GM18951 (cell line): ENCODE results near the gene PTK7.

Source experiments
- POLR2A ChIP-seq: IDR thresholded peaks from 4 replicates; pipeline ENCODE4 v1.6.1; 2011; ENCODE audit warnings: mild to moderate bottlenecking; ENCODE audit not compliant: insufficient read length, insufficient read depth; ENCODE audit errors: extremely low read depth
- in situ Hi-C: fragments of 300-500 bp; cut with MboI; formaldehyde crosslinking; loops from one replicate; pipeline ENCODE4 v1.12.0; 2022; ENCODE audit warnings: low sequenced_read_pairs, mixed read lengths, inconsistent platforms; ENCODE audit not compliant: unreplicated experiment

PTK7 gene

GRCh38 chr6:43045371-43045930 lies 30.7 kb upstream of the PTK7 start:
- in situ Hi-C loops, result no loop called here
- no peak for TF ChIP-seq POLR2A

DNA sequence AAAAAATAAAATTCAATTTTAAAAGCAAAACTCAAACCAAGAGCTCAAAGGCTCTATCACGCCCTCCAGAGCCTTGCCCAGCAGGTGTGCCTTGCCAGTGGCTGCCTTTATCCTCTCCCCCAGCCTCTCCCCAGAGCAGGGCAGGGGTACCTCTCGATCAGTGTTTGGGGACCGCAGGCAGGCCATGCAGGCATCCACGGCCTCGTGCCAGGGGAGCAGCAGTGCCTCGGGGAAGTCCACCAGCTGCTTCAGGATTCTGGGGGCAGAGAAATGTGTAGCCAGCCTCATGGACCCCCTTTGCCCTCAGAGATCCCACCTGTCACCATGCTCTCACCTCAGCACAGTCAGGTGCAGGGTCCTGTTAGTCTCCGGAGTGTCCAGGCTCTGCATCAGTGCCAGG lies 28.1 kb upstream of the PTK7 start:
- in situ Hi-C loops, result no loop called here

DNA sequence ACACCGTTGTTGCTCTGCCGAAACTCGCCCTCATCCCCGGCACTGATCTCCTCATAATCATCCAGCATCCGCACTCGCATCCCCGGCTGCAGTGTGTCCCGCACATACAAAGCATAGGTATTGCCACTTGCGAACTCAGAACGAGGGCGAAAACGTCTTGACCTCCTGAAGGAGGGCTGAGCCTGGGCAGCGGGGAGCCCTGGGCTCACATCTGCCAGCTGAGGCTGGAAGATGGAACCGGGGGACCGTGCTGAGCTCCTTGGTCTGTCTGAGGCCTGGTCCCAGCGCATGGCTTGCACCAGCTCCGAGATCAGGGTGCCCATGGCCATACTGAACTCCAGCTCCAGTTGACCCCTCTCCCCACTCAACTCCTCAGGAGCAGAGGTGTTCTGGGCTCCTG lies 25.1 kb upstream of the PTK7 start:
- in situ Hi-C loops, result no loop called here
- no peak for TF ChIP-seq POLR2A

More for the DNA sequence above, 28.1 kb upstream of the PTK7 start:
- TF ChIP-seq POLR2A, result no peak

DNA sequence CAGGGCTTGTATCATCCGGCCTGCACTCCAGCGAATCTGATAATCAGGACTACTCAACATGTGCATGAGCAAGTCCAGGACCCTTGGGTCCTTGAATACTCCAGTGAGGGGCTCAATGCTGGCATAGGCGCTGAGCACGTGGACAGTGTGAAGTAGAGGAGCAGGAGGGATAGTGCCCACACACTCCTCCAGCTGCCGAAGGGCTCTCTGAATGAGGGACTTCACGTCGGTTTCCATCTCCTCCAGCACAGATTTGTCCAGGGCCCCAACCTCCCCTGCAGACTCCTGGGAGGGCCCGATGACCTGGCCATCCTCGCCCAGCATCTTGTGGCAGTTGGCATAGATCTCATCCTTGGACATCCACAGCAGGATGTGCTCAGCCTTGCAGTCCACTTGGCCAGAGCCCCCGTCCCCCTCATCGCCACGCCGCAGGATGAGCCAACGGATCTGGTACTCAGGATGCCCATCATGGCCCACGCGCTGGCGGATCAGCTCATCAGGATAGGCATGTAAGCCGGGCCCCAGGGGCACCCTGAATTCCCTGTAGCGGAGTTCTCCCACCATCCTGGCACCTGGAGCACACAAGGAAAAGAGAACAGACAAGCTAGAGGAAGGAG lies 23.8 kb upstream of the PTK7 start:
- in situ Hi-C loops, result no loop called here

DNA sequence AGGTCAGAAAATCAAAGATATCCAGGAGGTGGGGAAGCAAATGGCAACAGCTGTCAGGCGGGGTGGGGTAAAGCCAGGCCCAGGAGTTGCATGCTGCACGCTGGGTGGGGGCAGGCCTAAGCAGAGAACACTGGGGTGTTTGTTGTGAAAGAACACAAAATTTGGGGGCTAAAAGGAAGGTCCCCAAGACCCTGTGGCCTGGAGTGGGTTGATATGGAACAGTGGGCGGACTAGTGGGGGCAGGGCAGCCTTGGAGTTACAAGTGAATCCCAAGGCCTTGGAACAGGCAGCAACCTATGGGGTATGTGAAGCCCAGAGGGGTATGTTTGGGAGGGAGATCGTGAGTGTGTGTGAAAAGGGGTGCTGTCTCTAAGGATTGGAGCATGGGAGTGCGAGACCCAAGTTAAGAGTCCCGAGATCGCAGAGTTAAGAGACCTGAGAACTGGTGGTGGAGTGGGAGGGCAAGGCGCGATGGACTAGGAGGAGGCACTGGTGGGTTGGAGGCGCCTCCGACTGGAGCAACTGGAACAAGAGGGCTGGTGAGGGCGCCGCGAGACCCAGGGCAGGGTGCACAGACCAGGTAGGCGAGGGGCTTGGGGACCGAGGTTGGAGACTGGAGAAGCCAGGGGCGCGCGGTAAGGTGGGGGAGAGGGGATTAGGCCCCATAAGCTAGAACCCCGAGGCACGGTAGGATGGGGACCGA lies 23.1 kb upstream of the PTK7 start:
- in situ Hi-C loops, result no loop called here
- TF ChIP-seq POLR2A, result no peak

More for the DNA sequence above, 23.8 kb upstream of the PTK7 start:
- no peak for TF ChIP-seq POLR2A

DNA sequence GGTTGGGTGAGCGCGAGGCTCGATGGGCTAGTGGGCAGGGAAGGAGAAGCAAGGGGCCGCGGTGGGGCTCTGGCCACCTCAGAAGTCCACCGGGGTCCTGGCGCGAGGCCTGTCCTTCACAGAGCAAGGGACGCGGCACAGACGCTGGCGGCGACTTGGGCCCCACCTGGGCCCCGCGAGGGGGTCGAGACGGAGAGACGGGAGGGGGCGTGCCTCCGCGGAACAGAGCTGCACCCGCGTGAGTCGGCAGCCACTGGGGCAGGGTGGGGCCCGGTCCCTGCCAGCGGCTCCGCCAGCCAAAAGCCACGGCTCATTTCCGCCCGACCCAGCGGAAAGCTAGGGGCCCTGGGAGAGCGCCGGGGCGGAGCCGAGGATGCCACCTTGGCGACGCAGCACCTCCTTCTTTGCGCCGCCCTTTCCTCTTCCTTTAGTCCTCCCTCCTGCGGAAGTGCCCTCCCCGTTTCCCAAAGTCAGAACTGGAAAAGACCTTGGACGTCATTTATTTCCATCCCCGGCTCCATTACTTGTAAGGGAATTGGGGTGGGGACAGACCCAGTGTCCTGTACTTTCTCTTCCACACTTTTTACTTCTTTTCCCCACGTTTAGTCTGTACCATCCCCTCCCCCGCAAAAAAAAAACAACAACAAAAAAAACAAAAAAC lies 22.4 kb upstream of the PTK7 start, which contains the start of gene CUL7:
CUL7 (minus strand) TSS at position 307 of the 661 bp plus-strand sequence. CDS start 1,063 bp downstream, outside the sequence.
- peak; percentile 96 for TF ChIP-seq POLR2A
- in situ Hi-C loops, result no loop called here

DNA sequence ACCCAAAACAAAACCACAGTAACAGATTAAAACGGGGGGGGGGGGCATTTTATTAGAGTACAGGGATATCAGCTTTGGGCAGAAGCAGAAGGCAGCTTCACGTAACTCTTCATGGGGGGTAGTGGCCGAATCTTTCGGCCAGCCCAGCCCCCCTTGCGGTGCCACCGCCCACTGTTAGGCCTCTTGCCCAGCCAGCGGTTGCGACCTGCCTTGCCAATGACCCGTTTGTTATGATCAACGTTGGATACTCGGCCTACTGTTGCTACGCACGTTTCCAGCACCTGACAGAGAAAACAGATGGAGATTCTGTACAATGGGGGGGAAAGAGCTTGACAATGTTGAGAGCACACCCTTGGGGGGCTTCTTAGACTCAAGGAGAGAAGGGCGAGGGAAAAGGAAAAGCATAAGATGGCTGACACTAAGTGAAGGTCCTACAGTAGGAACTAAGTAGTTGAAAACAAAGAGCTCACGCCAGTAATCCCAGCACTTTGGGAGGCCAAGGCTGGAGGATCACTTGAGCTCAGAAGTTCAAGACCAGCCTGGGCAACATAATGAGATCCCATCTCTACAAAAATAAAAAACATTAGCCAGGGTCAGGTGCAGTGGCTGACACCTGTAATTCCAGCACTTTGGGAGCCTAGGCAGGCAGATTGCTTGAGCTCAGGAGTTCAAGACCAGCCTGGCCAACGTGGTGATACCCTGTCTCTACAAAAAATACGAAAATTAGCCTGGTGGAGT lies 21.7 kb upstream of the PTK7 start:
- no peak for TF ChIP-seq POLR2A
- in situ Hi-C loops, result no loop called here

DNA sequence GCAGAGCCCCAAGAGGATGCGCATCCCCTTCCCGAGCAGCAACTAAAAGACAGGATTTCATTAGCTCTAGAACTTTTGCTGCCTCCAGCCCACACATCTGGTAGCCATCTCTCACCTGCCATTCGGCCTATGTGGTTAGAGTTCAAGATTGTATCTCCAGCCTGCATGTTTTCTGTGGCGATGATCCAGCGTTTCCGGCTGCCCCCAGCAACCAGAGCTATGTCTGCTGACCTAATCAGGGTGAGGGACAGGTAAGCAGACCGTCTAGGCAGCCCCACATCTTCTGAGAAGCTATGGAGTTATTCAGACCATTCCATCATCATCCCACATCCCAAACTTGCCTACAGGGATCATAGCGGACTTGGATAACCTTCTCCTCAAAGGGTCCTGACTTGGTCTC lies 20.1 kb upstream of the PTK7 start:
- in situ Hi-C loops, result no loop called here

GRCh38 chr6:43058531-43058930 lies 17.6 kb upstream of the PTK7 start:
- TF ChIP-seq POLR2A, result no peak
- in situ Hi-C loops, result no loop called here

More for the DNA sequence above, 20.1 kb upstream of the PTK7 start:
- no peak for TF ChIP-seq POLR2A

- in situ Hi-C loops, result no loop called here
- TF ChIP-seq POLR2A, result peak; percentile 92
These were observed 16.7 kb upstream of the PTK7 start, which contains the start of the genes KLC4 and MRPL2 for GRCh38 chr6:43059168-43060033. KLC4 (plus strand) TSS chr6:43059631; CDS start chr6:43061336, 1,705 bp downstream. MRPL2 (minus strand) TSS chr6:43059434; CDS start chr6:43059381, 53 bp downstream.

DNA sequence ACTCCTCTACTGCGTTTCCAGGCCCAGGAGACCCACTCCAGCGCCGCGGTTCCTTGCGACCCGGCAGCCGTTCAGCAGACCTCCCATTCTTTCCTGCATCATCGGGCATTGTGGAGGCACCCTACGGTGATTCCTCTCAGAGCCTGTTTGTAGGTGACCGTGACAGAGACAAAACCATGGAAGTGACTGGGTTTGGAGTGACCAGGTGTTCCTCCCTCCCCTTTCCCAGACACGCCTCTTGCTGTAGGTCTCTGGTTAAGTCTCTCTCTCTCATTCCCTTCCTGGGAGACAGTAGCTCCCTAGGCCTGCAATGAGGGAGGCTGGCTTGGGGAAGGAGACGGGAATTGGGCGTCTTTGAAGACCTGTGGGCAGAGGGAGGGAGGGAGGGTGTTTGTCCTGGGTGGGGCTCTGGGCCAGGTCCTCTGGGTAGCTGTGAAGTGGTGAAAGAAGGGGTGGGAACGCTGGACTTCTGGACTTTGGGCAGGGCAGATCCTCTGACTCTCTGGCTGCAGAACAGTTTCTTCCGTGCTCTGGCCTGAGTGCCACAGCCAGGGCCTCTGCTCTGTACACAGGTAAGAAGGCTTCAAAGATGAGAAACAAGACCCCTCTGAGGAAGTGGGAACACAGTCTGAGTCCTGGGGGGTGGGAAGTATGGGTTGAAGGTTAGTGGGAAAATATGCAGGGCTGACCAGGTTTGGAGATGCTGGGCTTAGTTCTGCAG lies 15.9 kb upstream of the PTK7 start:
- in situ Hi-C loops, result no loop called here
- TF ChIP-seq POLR2A, result no peak
